Esophagus muscularis mucosa (tissue), 4 donors: ENCODE measurements around the gene CDK19. TPM values are rescaled to one million over a fixed set of nuclear protein-coding genes. Genes with fewer than 3 reads are reported as not detected.
"Not testable (repeated sequence)": the region's sequence is repeated elsewhere in the genome, so short reads cannot be mapped to it uniquely, and the experiment has no call there.

Experiments used
- DNase-seq: peaks from one replicate; pipeline ENCODE4 v3.0.0-alpha.2; 2017; ENCODE audit errors: extremely low spot score
- H3K27ac ChIP-seq, 4 donors: fragments of 200-600 bp; sonication (generic); replicated peaks in 1 of 4; 1 replicate in 3 of 4; 2 replicates in 1 of 4; pipeline ENCODE4 v1.5.1; 2016 to 2019; ENCODE audit warnings: mild to moderate bottlenecking in 1 of 4
- H3K27me3 ChIP-seq, 4 donors: fragments of 200-600 bp; sonication (generic); one replicate each; pipeline versions ENCODE4 v1.5.1 to v1.6.0; 2016 to 2019
- H3K36me3 ChIP-seq, 4 donors: fragments of 200-600 bp; sonication (generic); one replicate each; pipeline ENCODE4 v1.5.1; 2016 to 2019
- H3K4me1 ChIP-seq, 4 donors: fragments of 200-600 bp; sonication (generic); one replicate each; pipeline ENCODE4 v1.5.1; 2016 to 2019
- H3K4me3 ChIP-seq, 4 donors: fragments of 200-600 bp; sonication (generic); 1 replicate in 2 of 4; 2 replicates in 2 of 4; pipeline ENCODE4 v1.5.1; 2016 to 2019; ENCODE audit warnings: mild to moderate bottlenecking in 4 of 4, moderate library complexity in 1 of 4
- H3K9me3 ChIP-seq, 4 donors: fragments of 200-600 bp; sonication (generic); 1 replicate in 3 of 4; 2 replicates in 1 of 4; pipeline ENCODE4 v1.5.1; 2016 to 2019
- CTCF ChIP-seq, 3 experiments: fragments of 200-600 bp in 2 of 3; fragments of 450-650 bp in 1 of 3; sonication (generic) in 2 of 3; IDR thresholded peaks; one replicate each; pipeline ENCODE4 v1.5.1; 2017 to 2019; ENCODE audit warnings: antibody characterized with exemption in 3 of 3, mild to moderate bottlenecking in 2 of 3, moderate library complexity in 1 of 3
- EP300 ChIP-seq: sonication (generic); formaldehyde crosslinking; IDR thresholded peaks from one replicate; pipeline ENCODE4 v1.6.1; 2017; ENCODE audit warnings: antibody characterized with exemption
- POLR2A ChIP-seq: fragments of 450-650 bp; IDR thresholded peaks from one replicate; pipeline ENCODE4 v1.6.1; 2017; ENCODE audit warnings: antibody characterized with exemption, moderate library complexity, mild to moderate bottlenecking, low read depth
- POLR2AphosphoS5 ChIP-seq, 2 donors: sonication (generic); formaldehyde crosslinking; IDR thresholded peaks; one replicate each; pipeline ENCODE4 v1.6.1; 2017; ENCODE audit warnings: antibody characterized with exemption in 2 of 2
- WGBS: methylation state at CpG from one replicate; pipeline ENCODE4 v1.1.5; 2018; 5-methylcytosine and 5-hydroxymethylcytosine counted together
- intact Hi-C: fragments of 100-400 bp; cut with DNase I; formaldehyde crosslinking; loops from one replicate; pipeline ENCODE4 v1.15.1; 2023
- total RNA-seq, 4 donors: library from RNA; depleted of rRNA; stranded (reverse); fragments of >200 nt; gene quantifications; one replicate each; pipeline versions ENCODE4 v1.1.0 to v1.2.1, GENCODE V29; 2016

CDK19 gene
- total RNA-seq, 4 donors from 2014 or later = 12.0 to 15.0 (median 13.6) TPM

- peaks cover 0 to 14% (median 10%) of the 10 kb centered on the region in 4 donors for H3K4me1 ChIP-seq
- no peak for DNase-seq
- intact Hi-C loops = no loop called here
- no peaks in the 10 kb centered on the region for H3K9me3 ChIP-seq
- no peak overlapping the region for H3K27ac ChIP-seq
- TF ChIP-seq CTCF (IDR thresholded peaks at IDR 0.05) = no peak
- no peak for TF ChIP-seq POLR2AphosphoS5 (IDR thresholded peaks at IDR 0.05)
- TF ChIP-seq EP300 = no peak
- TF ChIP-seq POLR2A = no peak
- H3K27me3 ChIP-seq = no peaks in the 10 kb centered on the region
- 88% methylated on average over 1 of the region's 1 CpG for WGBS
- no peak overlapping the region for H3K4me3 ChIP-seq
- H3K36me3 ChIP-seq = peaks cover 0 to 35% (median 13%) of the 10 kb centered on the region in 4 donors
Measured at GRCh38 chr6:110612298-110612697, 203.0 kb downstream of the CDK19 start.

- Histone ChIP-seq H3K9me3 (no peaks in the 10 kb centered on the region), H3K27ac (peak overlapping the region in 1 of 4 donors; percentile 18), H3K4me1 (peaks cover 0 to 14% (median 10%) of the 10 kb centered on the region in 4 donors), H3K27me3 (no peaks in the 10 kb centered on the region), H3K4me3 (no peak overlapping the region), H3K36me3 (peaks cover 0 to 23% (median 8%) of the 10 kb centered on the region in 4 donors)
- DNase-seq = no peak
- intact Hi-C loops = no loop called here
- WGBS = 37% methylated on average over 2 of the region's 2 CpGs
- no peak for TF ChIP-seq POLR2A
- no peak for TF ChIP-seq EP300
Measured at GRCh38 chr6:110609101-110609500, 206.2 kb downstream of the CDK19 start.

DNA sequence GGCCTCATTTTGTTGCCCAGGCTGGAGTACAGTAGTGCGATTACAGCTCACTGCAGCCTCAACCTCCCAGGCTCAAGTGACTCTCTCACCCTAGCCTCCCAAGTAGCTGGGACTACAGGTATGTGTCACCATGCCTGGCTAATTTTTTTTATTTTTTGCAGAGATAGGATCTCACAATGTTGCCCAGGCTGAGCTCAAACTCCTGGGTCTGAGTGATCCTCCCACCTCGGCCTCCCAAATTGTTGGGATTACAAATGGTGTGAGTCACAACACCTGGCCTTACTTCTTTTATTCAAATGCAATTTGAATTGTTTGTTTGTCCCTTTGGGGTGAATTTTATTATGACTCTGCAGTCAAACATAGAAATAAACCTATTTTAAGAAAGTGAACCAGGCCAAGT lies 207.1 kb downstream of the CDK19 start:
- Histone ChIP-seq H3K36me3 (peaks cover 0 to 15% (median 2%) of the 10 kb centered on the region in 4 donors), H3K4me3 (no peak overlapping the region), H3K9me3 (no peaks in the 10 kb centered on the region), H3K4me1 (peaks cover 0 to 14% (median 10%) of the 10 kb centered on the region in 4 donors), H3K27ac (no peak overlapping the region), H3K27me3 (no peaks in the 10 kb centered on the region)
- DNase-seq = no peak
- TF ChIP-seq CTCF (IDR thresholded peaks at IDR 0.05) (no peak), EP300 (no peak), POLR2A (no peak), POLR2AphosphoS5 (IDR thresholded peaks at IDR 0.05) (no peak)
- intact Hi-C loops = no loop called here
- WGBS = 90% methylated on average over 2 of the region's 2 CpGs

DNA sequence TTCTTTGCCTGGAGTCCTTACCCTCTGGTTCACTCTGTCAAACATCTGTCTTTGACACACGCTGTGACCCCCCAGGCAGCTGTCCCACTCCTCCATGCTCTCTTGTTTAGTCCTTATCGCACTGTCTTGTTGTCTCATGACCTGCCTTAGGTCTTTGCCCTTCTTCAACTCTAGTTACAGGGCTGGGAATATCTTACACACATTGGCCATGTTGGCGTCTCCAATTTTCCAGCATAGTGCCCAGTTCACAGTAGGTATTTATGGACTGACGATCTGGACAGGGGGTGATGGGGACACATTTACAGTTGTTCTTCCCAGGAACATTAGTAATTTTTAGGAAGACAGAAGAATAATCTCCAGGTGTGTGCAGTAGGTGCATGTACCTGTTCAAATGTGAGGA lies 209.1 kb downstream of the CDK19 start:
- Histone ChIP-seq H3K9me3 (no peaks in the 10 kb centered on the region), H3K4me1 (peaks cover 0 to 14% (median 10%) of the 10 kb centered on the region in 4 donors), H3K36me3 (no peaks in the 10 kb centered on the region), H3K4me3 (no peak overlapping the region), H3K27ac (no peak overlapping the region), H3K27me3 (no peaks in the 10 kb centered on the region)
- intact Hi-C loops = no loop called here
- 92% methylated on average over 4 of the region's 4 CpGs for WGBS
- TF ChIP-seq CTCF (IDR thresholded peaks at IDR 0.05) (no peak), EP300 (no peak), POLR2AphosphoS5 (IDR thresholded peaks at IDR 0.05) (no peak)
- DNase-seq = peak; percentile 91

GRCh38 chr6:110600640-110601039 lies 214.6 kb downstream of the CDK19 start:
- H3K4me1 ChIP-seq, H3K27me3 ChIP-seq, H3K9me3 ChIP-seq, H3K27ac ChIP-seq, H3K4me3 ChIP-seq, DNase-seq, H3K36me3 ChIP-seq, intact Hi-C loops: not testable (repeated sequence)
- 100% methylated on average over 3 of the region's 3 CpGs for WGBS

DNA sequence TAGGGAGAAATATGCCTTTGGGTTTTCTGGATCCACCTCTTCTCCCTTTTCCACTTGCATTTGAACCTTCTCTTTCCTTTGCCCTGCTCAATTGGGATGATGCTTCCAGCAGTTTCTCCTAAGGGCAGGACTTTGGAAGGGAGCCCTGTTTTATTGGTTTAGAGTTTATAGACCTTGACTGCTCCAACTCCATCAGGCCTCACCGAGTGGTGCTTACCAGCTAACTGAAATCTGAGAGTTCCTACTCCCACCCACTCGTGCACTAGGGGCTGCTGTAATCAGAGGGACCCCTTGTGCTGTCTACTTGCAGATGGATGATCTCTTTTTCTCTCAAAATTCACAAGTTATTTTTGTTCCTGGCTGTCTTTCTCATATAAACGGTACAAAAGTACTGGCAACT lies 217.5 kb downstream of the CDK19 start:
- no peak for TF ChIP-seq POLR2A
- TF ChIP-seq CTCF (IDR thresholded peaks at IDR 0.05) = no peak
- TF ChIP-seq POLR2AphosphoS5 (IDR thresholded peaks at IDR 0.05) = no peak
- no peak for TF ChIP-seq EP300
- H3K27me3 ChIP-seq = no peaks in the 10 kb centered on the region
- WGBS = 54% methylated on average over 3 of the region's 3 CpGs
- intact Hi-C loops = no loop called here
- H3K4me3 ChIP-seq = no peak overlapping the region
- H3K36me3 ChIP-seq = no peaks in the 10 kb centered on the region
- DNase-seq = no peak
- H3K9me3 ChIP-seq = no peaks in the 10 kb centered on the region
- peaks cover 0 to 6% (median 4%) of the 10 kb centered on the region in 4 donors for H3K4me1 ChIP-seq
- no peak overlapping the region for H3K27ac ChIP-seq
